ENCODE measurements around the gene CD63.

DNA sequence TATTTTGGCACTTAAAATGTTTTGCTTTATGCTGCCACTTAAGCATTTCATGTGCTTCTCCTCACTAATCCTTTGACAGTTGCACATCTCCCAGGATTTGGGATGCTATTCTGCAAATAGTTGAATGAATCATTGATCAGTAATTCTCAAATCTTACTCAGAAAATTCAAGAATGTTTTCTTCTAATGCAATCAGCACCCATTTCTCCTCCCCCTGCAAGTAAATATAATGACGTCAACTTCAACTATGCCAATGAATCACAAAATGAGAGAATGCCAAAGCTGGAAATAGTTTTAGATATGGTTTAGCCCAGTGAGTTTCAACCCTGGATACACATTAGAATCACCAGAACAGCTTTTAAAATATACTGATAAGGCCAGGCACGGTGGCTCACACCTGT is 15.1 kb downstream of the CD63 start:
- TF ChIP-seq FOXK2 (IDR thresholded peaks at IDR 0.05): no peak
- TF ChIP-seq SUZ12 (IDR thresholded peaks at IDR 0.05): no peak
- no peak for TF ChIP-seq SP1 (IDR thresholded peaks at IDR 0.05)
- no peak for TF ChIP-seq L3MBTL2 (conservative IDR thresholded peaks at IDR 0.05)
